Measurements from ENCODE around the gene STX11. TPM values are rescaled to one million over a fixed set of nuclear protein-coding genes. Genes with fewer than 3 reads are reported as not detected.

STX11 gene
- total RNA-seq, 1 experiment from 2014 or later: 3.2 TPM

- no peak for TF ChIP-seq POLR2AphosphoS5 (IDR thresholded peaks at IDR 0.05; ENCODE audit: low read depth, low read length)
- TF ChIP-seq SIN3A (IDR thresholded peaks at IDR 0.05; ENCODE audit: borderline replicate concordance, insufficient read depth, low read depth, low read length): no peak
- TF ChIP-seq CTCF (IDR thresholded peaks at IDR 0.05): no peak
- no peak for TF ChIP-seq TCF7L2 (IDR thresholded peaks at IDR 0.05; ENCODE audit: low read depth, low read length)
- TF ChIP-seq REST (IDR thresholded peaks at IDR 0.05; ENCODE audit: insufficient read depth in 1 of 2, low read depth in 2 of 2, low read length in 1 of 2): no peak
- H3K4me1 ChIP-seq (ENCODE audit: control insufficient read depth, insufficient read depth, low read length): no peaks in the 10 kb centered on the region
- no peaks in the 10 kb centered on the region for H3K27me3 ChIP-seq (ENCODE audit: control insufficient read depth, insufficient read depth, low read length)
- POLR2A ChIA-PET: no interaction called here
- no TSS peak for BruUV-seq (replicated peaks)
- H3K36me3 ChIP-seq (ENCODE audit: control insufficient read depth, insufficient read depth, low read length): no peaks in the 10 kb centered on the region
- no peaks in the 10 kb centered on the region for H3K9me3 ChIP-seq (ENCODE audit: control insufficient read depth, insufficient read depth, low read depth, low read length)
- no peak overlapping the region for H3K27ac ChIP-seq (ENCODE audit: low read length)
- ATAC-seq (no peak), DNase-seq (ENCODE audit: low read depth, low spot score) (no peak)
- intact Hi-C loops (cut with micrococcal nuclease; ENCODE audit: unreplicated experiment): no loop called here
- no peak overlapping the region for H3K4me3 ChIP-seq (ENCODE audit: low read depth in 2 of 2, low read length in 2 of 2)
- CTCF ChIA-PET: no interaction called here
- in situ Hi-C loops (cut with HindIII; ENCODE audit: low pct_unique_long_range_greater_than_20kb, low sequenced_read_pairs): no loop called here
Observed at GRCh38 chr6:144143106-144143505, 7.2 kb upstream of the STX11 start.

- intact Hi-C loops (cut with micrococcal nuclease; ENCODE audit: unreplicated experiment) (no loop called here), in situ Hi-C loops (cut with HindIII; ENCODE audit: low pct_unique_long_range_greater_than_20kb, low sequenced_read_pairs) (no loop called here)
- no peaks in the 10 kb centered on the region for H3K9me3 ChIP-seq (ENCODE audit: control insufficient read depth, insufficient read depth, low read depth, low read length)
- ChIA-PET POLR2A (no interaction called here), CTCF (no interaction called here)
- H3K27me3 ChIP-seq (ENCODE audit: control insufficient read depth, insufficient read depth, low read length): no peaks in the 10 kb centered on the region
- H3K36me3 ChIP-seq (ENCODE audit: control insufficient read depth, insufficient read depth, low read length): no peaks in the 10 kb centered on the region
- H3K27ac ChIP-seq (ENCODE audit: low read length): no peak overlapping the region
- no peak for TF ChIP-seq REST (IDR thresholded peaks at IDR 0.05; ENCODE audit: insufficient read depth in 1 of 2, low read depth in 2 of 2, low read length in 1 of 2)
- TF ChIP-seq CTCF (IDR thresholded peaks at IDR 0.05): no peak
- TF ChIP-seq TCF7L2 (IDR thresholded peaks at IDR 0.05; ENCODE audit: low read depth, low read length): no peak
- TF ChIP-seq POLR2AphosphoS5 (IDR thresholded peaks at IDR 0.05; ENCODE audit: low read depth, low read length): no peak
- TF ChIP-seq SIN3A (IDR thresholded peaks at IDR 0.05; ENCODE audit: borderline replicate concordance, insufficient read depth, low read depth, low read length): no peak
- DNase-seq (ENCODE audit: low read depth, low spot score): no peak
- no TSS peak for BruUV-seq (replicated peaks)
- H3K4me3 ChIP-seq (ENCODE audit: low read depth in 2 of 2, low read length in 2 of 2): no peak overlapping the region
- no peak for ATAC-seq
- H3K4me1 ChIP-seq (ENCODE audit: control insufficient read depth, insufficient read depth, low read length): no peaks in the 10 kb centered on the region
Observed at GRCh38 chr6:144143878-144144277, 6.4 kb upstream of the STX11 start.

Data from Panc1 (cell line).